Measurements from ENCODE around the gene EBF3. TPM values are rescaled to one million over a fixed set of nuclear protein-coding genes. Genes with fewer than 3 reads are reported as not detected.

Gene EBF3
- total and polyA plus RNA-seq, 2 experiments from 2014 or later = 0.27 to 0.49 TPM

GRCh38 chr10:129893104-129894089 is 70.7 kb downstream of the EBF3 start:
- no peak overlapping the region for H3K4me3 Mint-ChIP-seq
- Histone ChIP-seq H3K27me3 (ENCODE audit: insufficient read depth) (no peaks in the 10 kb centered on the region), H3K4me2 (no peak overlapping the region), H3K9me2 (ENCODE audit: insufficient read depth) (no peaks in the 10 kb centered on the region), H3K27ac (ENCODE audit: low read depth) (no peak overlapping the region), H3F3A (replicated peaks; ENCODE audit: low read depth) (peaks cover 7% of the 10 kb centered on the region; the same call in 1 of the 2 replicates), H4K20me1 (replicated peaks; ENCODE audit: insufficient read depth) (no peaks in the 10 kb centered on the region), H3K4me1 (ENCODE audit: insufficient read depth) (peaks cover 41% of the 10 kb centered on the region), H3K36me3 (ENCODE audit: insufficient read depth) (no peaks in the 10 kb centered on the region), H3K79me2 (replicated peaks; ENCODE audit: insufficient read depth) (no peaks in the 10 kb centered on the region), H2AFZ (no peak overlapping the region), H3K4me3 (no peak overlapping the region)
- ATAC-seq (no peak), DNase-seq (ENCODE audit: low spot score) (no peak)
- no peak for TF ChIP-seq REST (IDR thresholded peaks at IDR 0.05; ENCODE audit: unreplicated experiment)
- TF ChIP-seq STAT1 (IDR thresholded peaks at IDR 0.05; ENCODE audit: unreplicated experiment) = no peak
- no peak for TF ChIP-seq EZH2phosphoT487 (IDR thresholded peaks at IDR 0.05; ENCODE audit: unreplicated experiment)
- TF ChIP-seq ZNF114 (CRISPR knock-in tag; IDR thresholded peaks at IDR 0.05) = no peak
- no peak for TF ChIP-seq CTCF (conservative IDR thresholded peaks at IDR 0.05; ENCODE audit: low read depth in 2 of 2)
- no peak for TF ChIP-seq POLR2AphosphoS5 (IDR thresholded peaks at IDR 0.05; ENCODE audit: low read depth)
- no peaks in the 10 kb centered on the region for H3K9me3 Mint-ChIP-seq
- H3K27me3 Mint-ChIP-seq (ENCODE audit: insufficient read depth, low read depth, poor library complexity) = peaks cover 23% of the 10 kb centered on the region
- no peaks in the 10 kb centered on the region for H3K36me3 Mint-ChIP-seq (ENCODE audit: low read depth)
- H3K4me1 Mint-ChIP-seq = peaks cover 67% of the 10 kb centered on the region
- H3K27ac Mint-ChIP-seq = no peak overlapping the region

- peaks cover 15% of the 10 kb centered on the region for H3K27me3 Mint-ChIP-seq (ENCODE audit: insufficient read depth, low read depth, poor library complexity)
- H3K4me3 ChIP-seq = no peak overlapping the region
These were observed 71.5 kb downstream of the EBF3 start for GRCh38 chr10:129892548-129893052.

More at GRCh38 chr10:129892548-129893052, 71.5 kb downstream of the EBF3 start:
- Histone ChIP-seq H2AFZ (no peak overlapping the region), H3K27ac (ENCODE audit: low read depth) (no peak overlapping the region), H4K20me1 (replicated peaks; ENCODE audit: insufficient read depth) (no peaks in the 10 kb centered on the region), H3K27me3 (ENCODE audit: insufficient read depth) (no peaks in the 10 kb centered on the region), H3K4me1 (ENCODE audit: insufficient read depth) (peaks cover 33% of the 10 kb centered on the region), H3K36me3 (ENCODE audit: insufficient read depth) (no peaks in the 10 kb centered on the region), H3K4me2 (no peak overlapping the region), H3K79me2 (replicated peaks; ENCODE audit: insufficient read depth) (no peaks in the 10 kb centered on the region), H3K9me2 (ENCODE audit: insufficient read depth) (no peaks in the 10 kb centered on the region), H3F3A (replicated peaks; ENCODE audit: low read depth) (0 out of 2 replicates have a peak, but pooled peaks cover 3% of the 10 kb centered on the region)
- H3K27ac Mint-ChIP-seq = no peak overlapping the region
- ATAC-seq = no peak
- H3K4me3 Mint-ChIP-seq = no peak overlapping the region
- no peaks in the 10 kb centered on the region for H3K9me3 Mint-ChIP-seq
- no peak for TF ChIP-seq ZNF331 (CRISPR knock-in tag; IDR thresholded peaks at IDR 0.05; ENCODE audit: low read depth)
- no peak for TF ChIP-seq REST (IDR thresholded peaks at IDR 0.05; ENCODE audit: unreplicated experiment)
- no peak for TF ChIP-seq CREB1 (CRISPR knock-in tag; IDR thresholded peaks at IDR 0.05; ENCODE audit: low read depth)
- TF ChIP-seq EZH2 (IDR thresholded peaks at IDR 0.05; ENCODE audit: low read depth, unreplicated experiment) = no peak
- TF ChIP-seq EZH2phosphoT487 (IDR thresholded peaks at IDR 0.05; ENCODE audit: unreplicated experiment) = no peak
- TF ChIP-seq STAT1 (IDR thresholded peaks at IDR 0.05; ENCODE audit: unreplicated experiment) = no peak
- TF ChIP-seq ZNF114 (CRISPR knock-in tag; IDR thresholded peaks at IDR 0.05) = no peak
- peaks cover 63% of the 10 kb centered on the region for H3K4me1 Mint-ChIP-seq
- H3K36me3 Mint-ChIP-seq (ENCODE audit: low read depth) = no peaks in the 10 kb centered on the region
- DNase-seq (ENCODE audit: low spot score) = no peak
